GM19372 (cell line): ENCODE data around the gene RBM14.
"Not testable (repeated sequence)": the region's sequence is repeated elsewhere in the genome, so short reads cannot be mapped to it uniquely, and the experiment has no call there.

Experiments used
- ATAC-seq: cut with Tn5 transposase; IDR thresholded peaks from one replicate; pipeline ENCODE4 v1.9.1; 2021; ENCODE audit warnings: mild to moderate bottlenecking, low read depth, moderate library complexity; ENCODE audit not compliant: unreplicated experiment

The RBM14 gene

GRCh38 chr11:66631883-66632282 lies 15.5 kb downstream of the RBM14 start:
- no peak for ATAC-seq

DNA sequence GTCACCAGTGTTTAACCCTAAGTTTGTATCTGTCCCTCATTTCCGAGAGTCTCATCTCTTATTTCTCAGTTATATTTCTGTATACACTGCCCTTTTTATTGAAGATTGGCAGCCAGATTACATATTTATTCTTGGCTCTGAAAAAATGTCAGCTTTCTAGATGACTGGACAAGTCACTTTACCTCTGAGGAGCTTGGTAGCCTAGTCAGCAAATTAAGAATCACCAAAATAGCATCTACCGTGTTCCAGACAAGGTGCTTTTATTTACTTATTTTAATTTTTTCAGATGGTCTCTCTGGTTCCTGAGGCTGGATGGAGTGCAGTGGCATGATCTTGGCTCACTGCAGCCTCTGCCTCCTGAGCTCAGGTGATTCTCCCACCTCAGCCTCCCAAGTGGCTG lies 16.5 kb downstream of the RBM14 start:
- ATAC-seq: no peak

- ATAC-seq: no peak
Measured at GRCh38 chr11:66636411-66636810, 20.0 kb downstream of the RBM14 start.

GRCh38 chr11:66637557-66638176 lies 21.2 kb downstream of the RBM14 start:
- no peak for ATAC-seq

DNA sequence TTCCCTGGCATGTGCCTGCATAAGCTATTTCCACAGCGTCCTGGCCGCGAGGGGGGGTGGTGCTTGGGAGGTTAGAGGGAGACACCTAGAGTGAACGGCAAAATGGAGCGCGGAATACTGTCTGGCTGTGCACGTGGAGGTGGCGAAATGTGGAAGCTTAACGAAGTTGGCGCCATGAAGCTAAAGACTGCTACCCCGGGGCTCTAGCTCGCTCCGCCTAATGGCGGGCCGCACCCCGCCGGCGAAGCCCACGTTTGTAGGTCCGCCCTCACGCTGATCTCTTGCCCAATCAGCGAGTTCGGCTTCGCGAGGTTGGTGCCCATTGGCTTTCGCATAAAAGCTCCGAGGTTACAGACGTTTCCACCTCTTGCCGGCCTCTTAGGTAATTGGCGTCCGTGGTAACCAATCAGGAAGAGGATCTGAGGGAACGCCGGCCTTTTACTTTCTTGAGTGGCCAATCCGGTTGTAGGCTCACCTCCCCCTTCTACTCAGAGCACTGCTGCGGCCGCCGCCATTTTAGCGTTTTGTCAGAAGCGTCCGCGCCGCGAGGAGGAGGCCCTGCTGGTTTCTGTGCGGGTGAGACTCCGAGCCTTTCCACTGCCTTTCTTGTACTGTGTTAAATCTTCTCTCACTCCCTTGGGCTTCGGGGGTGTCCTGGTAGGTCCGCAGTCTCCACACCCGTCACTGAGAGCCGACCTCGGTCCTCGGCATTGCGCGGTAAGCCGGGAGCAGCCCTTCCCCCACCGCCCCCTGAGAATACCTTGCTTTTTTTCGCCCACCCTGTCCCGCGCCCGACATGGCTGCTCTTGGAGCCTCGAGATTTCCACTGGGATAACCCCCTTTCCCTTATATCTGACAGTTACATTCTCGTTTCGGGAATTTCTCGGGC lies 22.0 kb downstream of the RBM14 start, which contains the start of gene RBM4:
RBM4 (plus strand) TSS at position 527 of the 889 bp plus-strand sequence. CDS start 1,009 bp downstream, outside the sequence.
- ATAC-seq: peak; percentile 95

GRCh38 chr11:66639066-66639813 lies 22.8 kb downstream of the RBM14 start:
- ATAC-seq: no peak

DNA sequence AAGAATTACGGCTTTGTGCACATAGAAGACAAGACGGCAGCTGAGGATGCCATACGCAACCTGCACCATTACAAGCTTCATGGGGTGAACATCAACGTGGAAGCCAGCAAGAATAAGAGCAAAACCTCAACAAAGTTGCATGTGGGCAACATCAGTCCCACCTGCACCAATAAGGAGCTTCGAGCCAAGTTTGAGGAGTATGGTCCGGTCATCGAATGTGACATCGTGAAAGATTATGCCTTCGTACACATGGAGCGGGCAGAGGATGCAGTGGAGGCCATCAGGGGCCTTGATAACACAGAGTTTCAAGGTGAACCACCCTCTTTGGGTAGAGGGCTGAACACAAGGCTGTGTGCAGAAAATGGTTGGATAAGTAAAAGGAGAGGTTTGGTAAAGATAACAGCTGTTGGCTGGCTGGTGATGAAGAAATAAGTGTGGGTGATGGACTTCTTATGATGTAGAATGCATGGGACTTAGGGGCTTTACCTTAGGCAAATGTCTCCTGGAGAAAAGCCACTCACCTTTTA lies 23.4 kb downstream of the RBM14 start:
- not testable (repeated sequence) for ATAC-seq

- no peak for ATAC-seq
Measured at GRCh38 chr11:66641834-66642233, 25.4 kb downstream of the RBM14 start.

DNA sequence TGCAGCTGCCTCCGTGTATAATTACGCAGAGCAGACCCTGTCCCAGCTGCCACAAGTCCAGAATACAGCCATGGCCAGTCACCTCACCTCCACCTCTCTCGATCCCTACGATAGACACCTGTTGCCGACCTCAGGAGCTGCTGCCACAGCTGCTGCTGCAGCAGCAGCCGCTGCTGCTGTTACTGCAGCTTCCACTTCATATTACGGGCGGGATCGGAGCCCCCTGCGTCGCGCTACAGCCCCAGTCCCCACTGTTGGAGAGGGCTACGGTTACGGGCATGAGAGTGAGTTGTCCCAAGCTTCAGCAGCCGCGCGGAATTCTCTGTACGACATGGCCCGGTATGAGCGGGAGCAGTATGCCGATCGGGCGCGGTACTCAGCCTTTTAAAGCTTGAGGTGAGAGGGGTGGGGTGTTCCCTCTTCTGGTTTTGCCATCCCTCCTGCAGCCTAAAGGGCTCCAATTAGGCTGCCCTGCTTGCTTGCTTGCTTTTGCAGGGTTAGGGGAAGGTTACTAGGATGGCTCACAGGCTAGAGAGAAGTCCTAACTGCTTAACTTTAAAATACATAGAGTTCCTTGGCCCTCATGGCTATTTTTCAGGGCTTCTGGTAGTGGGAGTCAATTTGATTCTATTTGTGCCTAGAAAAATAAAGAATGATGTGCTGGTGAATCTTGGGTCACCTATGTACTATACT lies 27.5 kb downstream of the RBM14 start:
- ATAC-seq: no peak

DNA sequence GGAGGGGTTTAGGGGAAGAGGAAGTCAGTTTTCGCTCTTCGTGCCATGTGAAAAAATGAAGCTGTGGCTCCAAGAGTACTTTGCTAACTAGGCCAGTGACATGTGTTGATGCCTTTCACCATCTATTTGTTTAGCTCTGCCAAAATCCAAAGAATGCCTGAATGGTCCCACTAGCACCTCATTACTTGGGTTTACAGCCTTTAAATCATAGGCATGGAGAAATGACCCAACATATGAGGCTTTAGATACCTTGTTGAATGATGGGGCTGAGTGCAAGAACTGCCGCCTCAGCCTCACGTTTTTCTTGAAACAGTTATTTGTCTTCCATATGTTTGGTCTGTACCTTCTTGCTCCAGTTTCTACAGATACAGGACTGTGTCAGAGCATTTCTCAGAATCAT lies 30.4 kb downstream of the RBM14 start:
- no peak for ATAC-seq

DNA sequence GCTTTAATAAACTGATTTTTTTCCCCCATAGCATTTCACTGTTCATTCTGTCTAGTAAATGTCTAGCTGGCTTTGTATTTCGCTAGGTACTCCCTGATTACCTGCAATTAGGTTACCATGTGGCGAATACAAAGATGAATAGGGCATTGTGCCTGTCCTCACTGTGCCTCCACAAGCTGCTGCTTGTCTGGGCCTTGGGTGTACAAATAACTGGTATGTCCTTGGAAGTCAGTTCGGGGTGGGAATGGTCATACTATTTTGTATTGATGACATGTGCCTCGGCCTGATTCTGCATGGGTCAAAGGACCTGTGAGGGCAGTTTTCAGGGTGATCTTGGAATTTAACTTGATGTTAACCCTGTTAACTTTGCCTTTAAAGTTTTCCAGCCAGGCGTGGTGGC lies 33.5 kb downstream of the RBM14 start:
- ATAC-seq: no peak

- no peak for ATAC-seq
Measured at GRCh38 chr11:66651016-66651415, 34.6 kb downstream of the RBM14 start.

DNA sequence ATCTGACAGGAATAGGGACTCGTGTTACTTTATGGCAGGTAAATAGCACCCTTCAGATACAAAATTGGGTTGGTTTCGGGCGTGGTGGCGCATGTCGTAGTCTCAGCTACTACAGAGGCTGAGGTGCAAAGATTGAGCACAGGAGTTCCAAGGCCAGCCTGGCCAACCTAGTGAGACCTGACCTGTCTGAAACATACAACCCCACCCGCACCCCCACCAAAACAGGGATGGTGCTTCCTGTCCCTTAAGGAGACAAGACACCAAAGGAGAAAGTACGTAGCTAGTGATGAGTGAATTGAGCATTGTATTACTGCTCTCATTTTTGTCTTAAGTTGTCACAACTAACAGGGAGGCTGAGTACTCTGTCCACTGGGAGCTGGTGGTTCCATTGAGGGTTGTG lies 36.2 kb downstream of the RBM14 start:
- no peak for ATAC-seq

DNA sequence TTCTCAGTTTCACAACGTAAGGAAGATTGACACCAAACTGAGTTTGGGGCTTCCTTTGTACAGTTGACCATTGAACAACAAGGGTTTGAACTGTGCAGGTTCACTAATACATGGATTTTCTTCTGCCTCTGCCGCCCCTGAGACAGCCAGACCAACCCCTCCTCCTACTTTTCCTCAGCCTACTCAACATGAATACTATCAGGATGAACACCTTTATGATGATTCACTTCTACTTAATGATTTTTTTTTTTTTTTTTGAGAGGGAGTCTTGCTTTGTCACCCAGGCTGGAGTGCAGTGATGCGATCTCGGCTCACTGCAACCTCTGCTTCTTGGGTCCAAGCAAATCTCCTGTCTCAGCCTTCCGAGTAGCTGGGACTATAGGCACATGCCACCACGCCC lies 36.7 kb downstream of the RBM14 start:
- no peak for ATAC-seq

DNA sequence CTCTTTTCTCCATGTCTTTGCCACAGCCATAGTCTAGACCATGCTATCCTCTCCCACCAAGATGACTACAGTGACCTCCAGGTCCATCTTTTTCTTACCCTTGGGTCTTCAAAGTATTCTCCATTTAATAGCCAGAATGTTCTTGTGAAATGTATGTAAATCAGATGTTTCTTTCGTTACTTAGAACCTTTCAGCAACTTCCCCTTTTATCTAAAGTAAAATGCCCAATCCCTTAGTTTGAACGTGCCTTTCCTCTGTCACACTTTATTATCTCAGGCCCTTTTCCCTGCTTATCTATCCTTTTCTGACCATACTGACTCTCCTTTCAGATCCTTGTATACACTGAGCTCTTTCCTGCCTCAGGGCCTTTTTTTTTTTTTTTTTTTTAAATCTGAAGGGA lies 43.3 kb downstream of the RBM14 start:
- ATAC-seq: no peak

DNA sequence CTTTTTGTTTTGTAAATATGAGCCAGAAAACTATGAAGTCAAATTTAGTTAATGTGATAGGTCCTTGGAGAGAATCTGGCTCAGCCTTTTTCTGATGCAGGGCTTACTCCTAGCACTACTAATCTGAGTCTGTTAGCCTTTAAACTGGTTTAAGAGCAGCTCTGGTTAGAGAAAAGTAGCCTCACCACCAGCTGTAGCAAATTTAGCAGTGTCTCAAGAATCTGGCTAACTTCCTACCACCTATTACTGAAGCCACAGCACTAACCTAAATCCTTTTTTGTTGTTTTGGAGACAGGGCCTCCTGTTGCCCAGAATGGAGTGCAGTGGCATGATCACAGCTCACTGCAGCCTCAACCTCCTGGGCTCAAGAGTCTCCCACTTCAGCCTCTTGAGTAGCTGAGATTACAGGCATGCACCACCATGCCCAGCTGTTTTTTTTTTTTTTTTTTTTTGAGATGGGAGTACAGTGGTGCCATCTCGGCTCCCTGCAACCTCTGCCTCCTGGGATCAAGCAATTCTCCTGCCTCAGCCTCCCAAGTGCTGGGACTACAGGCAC lies 47.4 kb downstream of the RBM14 start:
- no peak for ATAC-seq

GRCh38 chr11:66665369-66665768 lies 48.9 kb downstream of the RBM14 start:
- no peak for ATAC-seq

DNA sequence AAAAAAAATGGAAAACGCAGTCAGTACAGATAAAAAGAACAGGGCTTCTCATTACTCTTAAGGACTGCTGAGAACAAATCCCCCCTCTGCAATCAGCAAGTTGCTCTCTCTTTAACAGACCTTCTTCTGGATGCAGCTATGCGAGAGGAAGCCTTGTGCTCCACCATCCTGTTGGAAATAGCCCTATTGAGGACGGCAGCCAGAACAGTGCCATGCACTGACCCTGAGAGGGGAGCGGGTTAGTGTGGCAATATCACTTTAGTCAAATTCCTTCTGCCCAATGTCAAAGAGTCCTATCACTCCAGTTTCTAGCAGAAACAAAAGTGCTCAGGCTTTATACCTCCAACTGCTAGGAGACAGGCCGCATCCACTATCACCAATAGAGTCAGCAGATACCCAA lies 54.4 kb downstream of the RBM14 start:
- ATAC-seq: no peak

DNA sequence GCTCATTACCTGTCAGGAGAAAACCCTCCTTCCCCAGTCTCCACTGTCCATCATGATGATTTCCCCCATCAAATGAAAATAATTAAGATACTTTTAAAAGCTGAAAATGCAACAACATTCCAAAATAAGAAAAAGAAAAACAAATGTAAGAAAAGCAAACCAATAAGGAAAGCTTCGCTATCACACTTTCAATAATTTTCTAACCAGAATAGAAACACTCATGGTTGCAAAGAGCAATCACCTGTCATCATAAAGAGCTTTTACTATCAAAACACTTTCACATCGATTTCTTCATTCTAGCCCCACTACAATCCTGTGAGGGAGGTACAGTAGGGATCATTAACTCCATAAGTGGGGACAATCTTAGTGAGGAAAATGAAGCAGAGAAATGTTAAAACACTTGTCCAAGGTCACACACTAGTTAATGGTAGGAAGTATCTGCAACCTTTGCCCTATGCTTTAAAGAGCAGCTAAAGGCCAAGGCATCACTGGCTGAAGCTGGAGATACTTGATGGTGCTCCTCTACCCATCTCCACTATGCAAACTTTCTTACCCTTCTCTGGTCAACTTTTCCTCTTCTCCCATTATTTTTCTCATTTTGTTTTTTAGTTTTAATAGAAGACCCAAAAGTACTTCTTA lies 58.7 kb downstream of the RBM14 start:
- ATAC-seq: no peak
